ENCODE results near the gene ASB18.
A peak's percentile ranks its signal among the peaks of the same experiment; 100 is the strongest.

Gene ASB18

DNA sequence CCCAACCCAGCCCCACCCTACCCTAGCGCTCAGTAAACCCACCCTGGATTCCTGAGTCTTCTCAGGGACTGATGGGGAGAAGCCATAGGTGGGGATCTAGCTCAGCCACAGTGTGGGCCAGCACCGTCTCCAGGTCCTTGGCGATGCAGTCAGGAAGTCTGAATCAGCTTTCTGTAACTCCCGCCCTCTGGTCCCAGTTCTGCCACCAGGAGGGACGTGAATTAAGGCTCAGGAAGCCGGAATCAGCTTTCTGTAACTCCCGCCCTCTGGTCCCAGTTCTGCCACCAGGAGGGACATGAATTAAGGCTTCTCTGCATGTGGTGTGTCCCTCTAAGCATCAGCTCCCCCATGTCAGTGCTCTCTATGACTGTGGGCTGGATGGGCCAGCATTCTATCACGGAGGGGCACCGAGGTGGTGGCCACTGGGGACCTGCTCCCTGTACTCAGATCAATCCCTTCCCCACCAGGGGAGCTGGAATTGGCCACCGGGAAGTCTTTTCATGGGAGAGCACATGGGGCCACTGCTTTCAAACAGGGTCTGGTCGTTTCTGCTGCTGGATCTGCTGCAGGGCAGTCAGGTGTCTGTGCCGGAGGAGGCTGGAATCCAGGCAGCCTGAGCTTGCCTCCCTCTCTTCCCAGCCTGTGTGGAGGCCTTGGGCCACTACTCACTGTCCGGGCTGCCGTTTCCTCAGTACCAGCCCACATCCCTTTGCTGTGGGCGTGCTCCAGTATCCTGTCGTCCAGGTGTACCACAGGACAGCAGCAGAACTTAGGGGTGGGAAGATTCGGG, 24.7 kb downstream of the ASB18 start:
- H3K4me1 Mint-ChIP-seq: no peaks in the 10 kb centered on the region
- H3K4me3 Mint-ChIP-seq: no peak overlapping the region
- H3K27ac Mint-ChIP-seq: no peak overlapping the region
- no peaks in the 10 kb centered on the region for H3K36me3 Mint-ChIP-seq
- no peak for ATAC-seq
- H3K27me3 Mint-ChIP-seq: peaks cover 48% of the 10 kb centered on the region
- H3K9me3 Mint-ChIP-seq: peaks cover 4% of the 10 kb centered on the region

- no peak for ATAC-seq
- Mint-ChIP-seq H3K27me3 (peaks cover 56% of the 10 kb centered on the region), H3K4me1 (no peaks in the 10 kb centered on the region), H3K27ac (no peak overlapping the region), H3K9me3 (peaks cover 5% of the 10 kb centered on the region), H3K4me3 (no peak overlapping the region), H3K36me3 (no peaks in the 10 kb centered on the region)
Measured at GRCh38 chr2:236238751-236239150, 25.5 kb downstream of the ASB18 start.

DNA sequence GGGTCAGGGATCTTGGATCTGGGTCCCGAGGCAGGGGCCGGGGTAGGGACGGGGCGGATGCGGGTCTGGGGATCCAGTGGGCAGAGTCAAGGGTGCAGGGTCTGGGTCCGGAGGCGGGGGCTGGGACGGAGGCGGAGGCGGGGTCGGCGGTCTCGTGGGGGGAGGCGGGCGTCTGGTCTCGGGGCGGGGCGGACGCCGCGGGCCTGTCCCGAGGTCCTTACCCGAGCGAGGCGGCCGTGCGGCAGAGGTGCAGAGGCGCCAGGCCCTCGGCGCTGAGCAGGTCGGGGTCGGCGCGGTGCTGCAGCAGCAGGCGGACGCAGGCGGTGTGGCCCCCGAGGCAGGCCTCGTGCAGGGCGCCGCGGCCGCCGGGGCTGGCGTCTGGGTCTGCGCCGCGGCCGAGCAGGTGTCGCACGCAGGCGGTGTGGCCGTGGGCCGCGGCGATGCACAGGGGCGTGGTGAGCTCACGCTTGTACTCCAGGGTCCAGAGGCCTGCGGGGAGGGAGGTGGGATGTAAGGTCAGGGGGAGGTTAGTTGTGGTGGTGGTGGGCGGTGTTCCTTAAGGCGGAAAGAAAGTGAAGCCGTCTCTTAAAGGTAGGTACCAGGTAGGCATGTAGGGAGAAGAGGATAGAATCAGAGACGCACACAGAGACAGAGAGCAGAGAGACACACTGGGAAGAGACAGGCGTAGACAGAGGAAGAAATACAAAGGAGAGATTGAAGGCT, 26.6 kb downstream of the ASB18 start:
- no peaks in the 10 kb centered on the region for H3K36me3 Mint-ChIP-seq

GRCh38 chr2:236236559-236237452, 27.4 kb downstream of the ASB18 start:
- Mint-ChIP-seq H3K27me3 (peaks cover 59% of the 10 kb centered on the region), H3K27ac (no peak overlapping the region), H3K4me3 (no peak overlapping the region), H3K4me1 (no peaks in the 10 kb centered on the region), H3K9me3 (peaks cover 12% of the 10 kb centered on the region), H3K36me3 (no peaks in the 10 kb centered on the region)
- no peak for ATAC-seq

More for the DNA sequence above, 26.6 kb downstream of the ASB18 start:
- Mint-ChIP-seq H3K4me1 (no peaks in the 10 kb centered on the region), H3K9me3 (peaks cover 8% of the 10 kb centered on the region), H3K27me3 (peaks cover 59% of the 10 kb centered on the region), H3K4me3 (no peak overlapping the region), H3K27ac (no peak overlapping the region)
- ATAC-seq: peak; percentile 54

GRCh38 chr2:236229186-236229585, 35.0 kb downstream of the ASB18 start:
- Mint-ChIP-seq H3K27me3 (peaks cover 8% of the 10 kb centered on the region), H3K27ac (no peak overlapping the region), H3K4me3 (no peak overlapping the region), H3K4me1 (no peaks in the 10 kb centered on the region), H3K9me3 (peaks cover 25% of the 10 kb centered on the region), H3K36me3 (no peaks in the 10 kb centered on the region)
- ATAC-seq: no peak

DNA sequence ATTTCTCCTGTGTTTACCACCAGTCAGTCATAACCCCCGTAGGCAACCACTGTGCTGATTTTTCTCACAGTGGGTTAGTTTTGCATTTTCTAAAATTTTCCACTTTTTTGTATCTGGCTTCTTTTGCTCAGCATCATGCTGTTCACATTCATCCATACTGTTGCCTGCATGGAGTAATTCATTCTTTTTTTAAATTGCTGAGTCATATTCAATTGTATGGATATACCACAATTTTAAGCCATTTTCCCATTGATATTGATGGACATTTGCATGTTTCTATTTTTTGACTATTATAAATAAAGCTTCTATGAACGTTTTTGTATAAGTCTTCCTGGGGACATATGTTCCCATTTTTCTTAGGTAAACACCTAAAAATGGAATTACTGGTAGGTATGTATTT, 40.5 kb downstream of the ASB18 start:
- Mint-ChIP-seq H3K9me3 (peaks cover 18% of the 10 kb centered on the region), H3K27ac (no peak overlapping the region)

GRCh38 chr2:236221798-236222197, 42.4 kb downstream of the ASB18 start:
- Mint-ChIP-seq H3K4me3 (no peak overlapping the region), H3K9me3 (peaks cover 12% of the 10 kb centered on the region), H3K27me3 (peaks cover 5% of the 10 kb centered on the region), H3K27ac (no peak overlapping the region), H3K36me3 (no peaks in the 10 kb centered on the region), H3K4me1 (no peaks in the 10 kb centered on the region)
- no peak for ATAC-seq

More for the DNA sequence above, 40.5 kb downstream of the ASB18 start:
- no peak for ATAC-seq
- H3K4me1 Mint-ChIP-seq: no peaks in the 10 kb centered on the region
- H3K36me3 Mint-ChIP-seq: no peaks in the 10 kb centered on the region
- no peak overlapping the region for H3K4me3 Mint-ChIP-seq
- no peaks in the 10 kb centered on the region for H3K27me3 Mint-ChIP-seq

GRCh38 chr2:236219411-236219810, 44.8 kb downstream of the ASB18 start:
- no peaks in the 10 kb centered on the region for H3K36me3 Mint-ChIP-seq
- peaks cover 22% of the 10 kb centered on the region for H3K27me3 Mint-ChIP-seq
- peaks cover 9% of the 10 kb centered on the region for H3K9me3 Mint-ChIP-seq
- no peaks in the 10 kb centered on the region for H3K4me1 Mint-ChIP-seq
- no peak for ATAC-seq
- H3K4me3 Mint-ChIP-seq: no peak overlapping the region
- H3K27ac Mint-ChIP-seq: no peak overlapping the region

- peaks cover 22% of the 10 kb centered on the region for H3K27me3 Mint-ChIP-seq
- H3K4me1 Mint-ChIP-seq: no peaks in the 10 kb centered on the region
- H3K4me3 Mint-ChIP-seq: no peak overlapping the region
- peaks cover 4% of the 10 kb centered on the region for H3K9me3 Mint-ChIP-seq
- H3K36me3 Mint-ChIP-seq: no peaks in the 10 kb centered on the region
- no peak overlapping the region for H3K27ac Mint-ChIP-seq
- no peak for ATAC-seq
Measured at GRCh38 chr2:236217926-236218325, 46.3 kb downstream of the ASB18 start.

GRCh38 chr2:236216711-236217110, 47.5 kb downstream of the ASB18 start:
- H3K4me3 Mint-ChIP-seq: no peak overlapping the region
- H3K36me3 Mint-ChIP-seq: no peaks in the 10 kb centered on the region
- H3K27me3 Mint-ChIP-seq: peaks cover 22% of the 10 kb centered on the region
- H3K27ac Mint-ChIP-seq: no peak overlapping the region
- H3K9me3 Mint-ChIP-seq: peaks cover 4% of the 10 kb centered on the region
- no peak for ATAC-seq
- H3K4me1 Mint-ChIP-seq: no peaks in the 10 kb centered on the region

DNA sequence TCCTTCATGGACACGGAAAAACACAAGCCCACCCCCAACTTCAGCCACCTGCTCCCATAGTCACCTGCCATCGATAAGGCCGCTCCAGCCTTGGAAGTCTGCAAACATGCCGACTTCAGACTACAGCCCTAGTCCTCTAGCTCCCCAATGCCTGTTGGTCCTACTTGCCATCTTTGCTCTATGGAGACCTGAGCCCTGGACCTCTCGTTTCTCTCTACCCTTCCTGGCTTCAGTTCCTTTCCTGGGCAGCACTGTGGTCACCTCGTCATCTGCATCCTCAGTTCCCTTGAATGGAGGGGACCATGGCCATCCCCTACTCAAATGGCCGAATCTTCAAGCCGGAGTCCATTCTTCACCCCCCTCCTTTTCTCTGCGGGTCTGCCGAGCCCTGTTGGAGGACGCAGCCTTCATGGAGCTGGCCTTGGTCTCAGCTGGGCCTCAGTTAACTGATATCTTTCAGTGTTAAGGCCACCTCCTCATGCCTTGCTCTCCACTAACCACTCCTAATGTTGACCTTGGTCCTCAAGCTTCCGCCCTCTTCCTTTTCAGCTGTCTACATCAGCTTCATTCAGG, 48.4 kb downstream of the ASB18 start:
- Mint-ChIP-seq H3K36me3 (no peaks in the 10 kb centered on the region), H3K4me3 (no peak overlapping the region), H3K9me3 (no peaks in the 10 kb centered on the region), H3K4me1 (no peaks in the 10 kb centered on the region), H3K27ac (no peak overlapping the region), H3K27me3 (peaks cover 25% of the 10 kb centered on the region)
- ATAC-seq: no peak

DNA sequence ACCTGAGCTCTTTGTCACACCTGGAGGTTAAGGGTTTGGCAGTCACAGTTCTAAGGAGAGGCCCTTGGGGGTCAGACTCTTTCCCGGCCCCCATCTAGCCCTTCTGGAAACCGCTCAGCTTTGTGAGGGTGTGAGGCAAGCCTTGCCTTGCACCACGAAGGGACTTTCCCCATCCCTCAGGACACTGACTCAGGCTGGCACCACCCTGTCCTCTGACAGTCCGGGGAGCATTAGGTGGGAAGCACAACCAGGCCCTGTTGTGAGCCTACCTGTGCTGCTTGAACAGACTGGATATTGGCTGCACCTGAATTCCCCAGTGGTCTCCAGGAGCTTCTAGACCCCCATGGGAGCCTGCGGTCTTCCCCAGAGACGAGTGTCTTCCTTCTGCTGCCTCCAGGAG, 49.0 kb downstream of the ASB18 start:
- H3K36me3 Mint-ChIP-seq: no peaks in the 10 kb centered on the region
- no peak overlapping the region for H3K27ac Mint-ChIP-seq
- H3K4me3 Mint-ChIP-seq: no peak overlapping the region
- H3K4me1 Mint-ChIP-seq: no peaks in the 10 kb centered on the region
- no peak for ATAC-seq
- peaks cover 31% of the 10 kb centered on the region for H3K27me3 Mint-ChIP-seq
- no peaks in the 10 kb centered on the region for H3K9me3 Mint-ChIP-seq

DNA sequence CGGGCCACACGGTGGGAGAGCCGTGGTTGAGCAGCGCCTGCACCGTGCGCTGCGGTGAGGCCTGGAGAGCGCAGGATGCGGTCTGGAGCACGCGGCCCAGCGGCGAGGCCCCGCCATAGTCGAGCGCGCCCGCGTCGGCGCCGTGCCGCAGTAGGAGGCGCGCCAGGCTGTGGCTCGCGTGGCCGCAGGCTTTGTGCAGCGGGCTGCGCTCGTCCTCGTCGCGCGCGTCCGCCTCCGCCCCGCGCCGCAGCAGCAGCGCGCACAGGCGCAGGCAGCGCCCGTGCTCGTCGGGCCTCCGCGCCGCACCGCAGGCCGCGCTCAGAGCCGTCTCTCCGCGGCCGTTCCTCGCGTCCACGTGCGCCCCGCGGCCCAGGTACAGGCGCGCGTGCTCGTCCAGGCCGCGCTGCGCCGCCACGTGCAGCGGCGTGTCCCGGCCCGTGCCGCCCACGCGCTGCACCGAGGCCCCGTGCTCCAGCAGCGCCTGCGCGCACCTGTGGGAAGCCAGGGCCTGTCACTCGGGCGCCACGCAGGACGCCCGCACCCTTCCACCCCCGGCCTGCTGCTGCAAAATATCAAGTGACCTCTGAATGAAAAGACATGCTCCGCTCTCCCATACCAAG, 49.7 kb downstream of the ASB18 start:
- no peaks in the 10 kb centered on the region for H3K9me3 Mint-ChIP-seq
- ATAC-seq: peak; percentile 31
- H3K36me3 Mint-ChIP-seq: no peaks in the 10 kb centered on the region
- no peak overlapping the region for H3K4me3 Mint-ChIP-seq
- peaks cover 31% of the 10 kb centered on the region for H3K27me3 Mint-ChIP-seq
- no peak overlapping the region for H3K27ac Mint-ChIP-seq
- no peaks in the 10 kb centered on the region for H3K4me1 Mint-ChIP-seq

GRCh38 chr2:236211296-236211695, 52.9 kb downstream of the ASB18 start:
- Mint-ChIP-seq H3K27ac (no peak overlapping the region), H3K9me3 (peaks cover 5% of the 10 kb centered on the region), H3K27me3 (peaks cover 21% of the 10 kb centered on the region), H3K4me3 (no peak overlapping the region), H3K36me3 (no peaks in the 10 kb centered on the region), H3K4me1 (no peaks in the 10 kb centered on the region)
- no peak for ATAC-seq
